Neural cell (in vitro differentiated cells): ENCODE results near the gene CDKAL1. TPM values are rescaled to one million over a fixed set of nuclear protein-coding genes. Genes with fewer than 3 reads are reported as not detected.

Experiments used
- H2AFZ ChIP-seq: fragments of 200-600, 300-800 bp; sonication (generic), shearing (Covaris generic); 2 replicates; pipeline ENCODE4 v1.6.0; 2014; ENCODE audit warnings: low read depth, mild to moderate bottlenecking, antibody characterized with exemption, low read length, moderate library complexity
- H3F3A ChIP-seq: fragments of 200-600 bp; shearing (Covaris generic); 2 replicates; pipeline ENCODE4 v1.6.1; 2016; ENCODE audit warnings: mild to moderate bottlenecking, moderate library complexity, mixed read lengths, antibody characterized with exemption, low read length; ENCODE audit not compliant: insufficient read depth, poor library complexity, severe bottlenecking
- H3K27ac ChIP-seq: fragments of 200-600, 300-800 bp; sonication (generic), shearing (Covaris generic); 2 replicates; pipeline ENCODE4 v1.5.1; 2014; ENCODE audit warnings: mild to moderate bottlenecking, low read length, moderate library complexity
- H3K27me3 ChIP-seq: fragments of 300-800, 200-600 bp; sonication (generic), shearing (Covaris generic); 2 replicates; pipeline ENCODE4 v1.6.0; 2014; ENCODE audit warnings: mild to moderate bottlenecking, low read depth, low read length, moderate library complexity; ENCODE audit not compliant: insufficient read depth
- H3K36me3 ChIP-seq: fragments of 300-800, 200-600 bp; sonication (generic), shearing (Covaris generic); 2 replicates; pipeline ENCODE4 v1.5.1; 2014; ENCODE audit warnings: mild to moderate bottlenecking, antibody characterized with exemption, low read length, moderate library complexity; ENCODE audit not compliant: insufficient read depth
- H3K4me2 ChIP-seq: fragments of 300-800, 200-600 bp; sonication (generic), shearing (Covaris generic); 2 replicates; pipeline ENCODE4 v1.6.0; 2014; ENCODE audit warnings: mild to moderate bottlenecking, low read length
- H3K4me3 ChIP-seq: fragments of 300-800, 200-600 bp; sonication (generic), shearing (Covaris generic); 2 replicates; pipeline ENCODE4 v1.5.1; 2014; ENCODE audit warnings: mild to moderate bottlenecking, low read length, moderate library complexity
- H3K79me2 ChIP-seq: fragments of 200-600 bp; shearing (Covaris generic); replicated peaks from 2 replicates; pipeline ENCODE4 v1.6.0; 2014; ENCODE audit warnings: mild to moderate bottlenecking, low read length, moderate library complexity; ENCODE audit not compliant: insufficient read depth
- H3K9ac ChIP-seq: fragments of 300-800, 200-600 bp; sonication (generic), shearing (Covaris generic); 2 replicates; pipeline ENCODE4 v1.6.1; 2016; ENCODE audit warnings: mild to moderate bottlenecking, low read length, mixed read lengths
- H3K9me2 ChIP-seq: fragments of 200-600 bp; shearing (Covaris generic); 2 replicates; pipeline ENCODE4 v1.6.1; 2016; ENCODE audit warnings: mild to moderate bottlenecking, low read length, mixed read lengths; ENCODE audit not compliant: insufficient read depth
- H3K9me3 ChIP-seq: fragments of 200-600, 300-800 bp; sonication (generic), shearing (Covaris generic); 2 replicates; pipeline ENCODE4 v1.6.1; 2016; ENCODE audit warnings: mild to moderate bottlenecking, mixed run types, low read length, moderate library complexity, mixed read lengths
- H4K20me1 ChIP-seq: fragments of 200-600 bp; shearing (Covaris generic); 2 replicates; pipeline ENCODE4 v1.6.1; 2016; ENCODE audit warnings: mild to moderate bottlenecking, mixed run types; ENCODE audit not compliant: insufficient read depth
- CTCF ChIP-seq: fragments of 450-650 bp; IDR thresholded peaks from 2 replicates; pipeline ENCODE4 v1.5.1; 2014; ENCODE audit warnings: antibody characterized with exemption, mild to moderate bottlenecking, moderate library complexity; ENCODE audit not compliant: poor library complexity, severe bottlenecking
- EP300 ChIP-seq: fragments of 450-650 bp; conservative IDR thresholded peaks from 2 replicates; pipeline ENCODE4 v1.6.1; 2014; ENCODE audit warnings: antibody characterized with exemption, mild to moderate bottlenecking, moderate library complexity; ENCODE audit not compliant: poor library complexity, severe bottlenecking
- EZH2 ChIP-seq: fragments of 200-600, 300-800 bp; shearing (Covaris generic), sonication (generic); IDR thresholded peaks from 2 replicates; pipeline ENCODE4 v1.6.1; 2014; ENCODE audit warnings: antibody characterized with exemption, low read length, borderline replicate concordance, mild to moderate bottlenecking; ENCODE audit not compliant: insufficient read depth, poor library complexity, severe bottlenecking
- MXI1 ChIP-seq: fragments of 450-650 bp; conservative IDR thresholded peaks from 2 replicates; pipeline ENCODE4 v1.6.1; 2014; ENCODE audit warnings: antibody characterized with exemption, mild to moderate bottlenecking; ENCODE audit not compliant: poor library complexity, severe bottlenecking
- POLR2AphosphoS5 ChIP-seq: IDR thresholded peaks from 2 replicates; pipeline ENCODE4 v1.6.1; 2012
- RAD21 ChIP-seq: fragments of 450-650 bp; conservative IDR thresholded peaks from 2 replicates; pipeline ENCODE4 v1.6.1; 2014; ENCODE audit warnings: antibody characterized with exemption, mild to moderate bottlenecking, moderate library complexity
- REST ChIP-seq: IDR thresholded peaks from 2 replicates; pipeline ENCODE4 v1.6.1; 2012; ENCODE audit warnings: borderline replicate concordance
- SMC3 ChIP-seq: fragments of 450-650 bp; conservative IDR thresholded peaks from 2 replicates; pipeline ENCODE4 v1.6.1; 2014; ENCODE audit warnings: antibody characterized with exemption, mild to moderate bottlenecking, moderate library complexity; ENCODE audit not compliant: poor library complexity
- TAF1 ChIP-seq: IDR thresholded peaks from 2 replicates; pipeline ENCODE4 v1.6.1; 2012; ENCODE audit warnings: low read depth
- polyA plus RNA-seq: library from polyadenylated mRNA; depleted of rRNA; stranded (reverse); fragments of >200 nt; gene quantifications from 2 replicates; pipeline ENCODE4 v1.2.3, GENCODE V29; 2014

The CDKAL1 gene
- polyA plus RNA-seq, 1 donor from 2014 or later = 10.7 TPM

- H2AFZ ChIP-seq = no peak overlapping the region
- no peaks in the 10 kb centered on the region for H3K36me3 ChIP-seq
- H3F3A ChIP-seq = no peaks in the 10 kb centered on the region
- H3K4me2 ChIP-seq = no peak overlapping the region
- H3K27ac ChIP-seq = no peak overlapping the region
- H3K9me3 ChIP-seq = no peaks in the 10 kb centered on the region
- TF ChIP-seq EP300 (no peak), MXI1 (no peak), REST (no peak), RAD21 (no peak), SMC3 (no peak), POLR2AphosphoS5 (no peak), EZH2 (no peak), TAF1 (no peak)
- no peak overlapping the region for H3K9ac ChIP-seq
- no peaks in the 10 kb centered on the region for H3K79me2 ChIP-seq
- no peaks in the 10 kb centered on the region for H3K27me3 ChIP-seq
- H3K9me2 ChIP-seq = no peaks in the 10 kb centered on the region
- H4K20me1 ChIP-seq = no peaks in the 10 kb centered on the region
- no peak overlapping the region for H3K4me3 ChIP-seq
These were observed 358.1 kb downstream of the CDKAL1 start for GRCh38 chr6:20892365-20892764.

- no peaks in the 10 kb centered on the region for H3F3A ChIP-seq
- H3K27ac ChIP-seq = no peak overlapping the region
- no peaks in the 10 kb centered on the region for H3K79me2 ChIP-seq
- H3K4me3 ChIP-seq = no peak overlapping the region
- no peak overlapping the region for H2AFZ ChIP-seq
- H4K20me1 ChIP-seq = no peaks in the 10 kb centered on the region
- no peaks in the 10 kb centered on the region for H3K27me3 ChIP-seq
- TF ChIP-seq EP300 (no peak), CTCF (no peak), REST (no peak), TAF1 (no peak), RAD21 (no peak), EZH2 (no peak), SMC3 (no peak)
- no peak overlapping the region for H3K9ac ChIP-seq
- H3K9me3 ChIP-seq = no peaks in the 10 kb centered on the region
- H3K9me2 ChIP-seq = no peaks in the 10 kb centered on the region
- H3K36me3 ChIP-seq = no peaks in the 10 kb centered on the region
- no peak overlapping the region for H3K4me2 ChIP-seq
These were observed 359.2 kb downstream of the CDKAL1 start for GRCh38 chr6:20893412-20893811.
